Measurements from ENCODE around the gene MRAS. TPM values are rescaled to one million over a fixed set of nuclear protein-coding genes. Genes with fewer than 3 reads are reported as not detected.
"Not testable (repeated sequence)": the region's sequence is repeated elsewhere in the genome, so short reads cannot be mapped to it uniquely, and the experiment has no call there.

MRAS gene
- polyA plus RNA-seq, 12 donors = 33.5 to 90.9 (median 64.8) TPM; not detected in 1

DNA sequence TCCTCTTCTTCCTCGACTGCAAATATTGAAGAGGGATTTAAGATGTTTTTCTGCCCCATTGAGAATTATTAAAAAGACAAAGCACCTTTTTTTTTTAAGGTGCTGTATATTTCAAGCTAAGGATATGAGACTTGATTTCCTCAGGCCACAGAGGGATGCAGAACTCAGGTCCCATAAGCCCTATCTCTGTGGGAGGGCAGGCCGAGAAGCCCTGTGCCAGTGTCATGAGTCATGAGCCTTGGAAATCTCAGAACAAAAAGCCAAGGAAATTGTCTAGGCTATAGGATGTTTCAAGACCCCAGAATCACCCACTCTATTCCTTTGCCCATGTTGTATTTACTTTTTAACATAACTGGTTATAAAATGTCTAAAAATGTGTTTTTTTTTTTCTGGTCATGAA, 93.4 kb downstream of the MRAS start:
- no peak for DNase-seq

DNA sequence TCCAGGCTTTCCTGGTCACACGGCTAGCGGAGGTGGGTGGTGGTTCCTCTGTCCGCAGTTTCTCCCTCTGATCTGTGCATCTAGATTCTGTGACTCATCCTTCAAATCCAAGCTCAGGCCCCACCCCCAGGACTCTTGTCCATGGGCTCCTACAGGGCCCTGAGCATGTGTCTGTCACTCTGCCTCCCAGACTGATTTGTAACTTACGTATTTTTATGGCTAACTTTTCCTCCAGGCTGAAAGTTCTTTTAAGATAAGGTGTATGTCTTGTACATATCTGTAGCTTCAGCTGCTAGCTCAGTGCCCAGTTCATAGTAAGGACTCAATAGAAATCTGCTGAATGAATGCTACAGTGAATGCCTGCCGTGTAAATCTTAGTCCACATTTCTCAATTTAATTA, 94.1 kb downstream of the MRAS start:
- DNase-seq = no peak

DNA sequence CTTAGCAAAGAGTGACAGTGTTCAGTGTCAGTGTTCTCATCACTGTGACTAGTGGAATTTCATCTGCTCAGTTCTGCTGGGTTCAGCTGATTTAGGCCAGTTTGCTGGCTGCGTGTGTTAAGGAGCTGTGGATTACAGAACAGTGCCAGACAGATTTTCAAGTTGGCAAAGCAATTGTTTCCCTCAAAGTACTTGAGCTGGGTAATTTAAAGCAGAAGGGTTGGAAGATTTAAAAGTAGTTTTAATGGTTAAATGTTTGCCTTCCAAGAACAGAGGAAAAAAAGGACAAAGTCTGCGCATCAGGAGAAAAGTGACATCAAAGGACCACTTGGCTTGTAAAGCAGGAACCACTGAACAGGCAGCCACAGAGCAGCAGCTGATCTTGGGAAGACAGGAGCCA, 94.7 kb downstream of the MRAS start:
- no peak for DNase-seq

DNA sequence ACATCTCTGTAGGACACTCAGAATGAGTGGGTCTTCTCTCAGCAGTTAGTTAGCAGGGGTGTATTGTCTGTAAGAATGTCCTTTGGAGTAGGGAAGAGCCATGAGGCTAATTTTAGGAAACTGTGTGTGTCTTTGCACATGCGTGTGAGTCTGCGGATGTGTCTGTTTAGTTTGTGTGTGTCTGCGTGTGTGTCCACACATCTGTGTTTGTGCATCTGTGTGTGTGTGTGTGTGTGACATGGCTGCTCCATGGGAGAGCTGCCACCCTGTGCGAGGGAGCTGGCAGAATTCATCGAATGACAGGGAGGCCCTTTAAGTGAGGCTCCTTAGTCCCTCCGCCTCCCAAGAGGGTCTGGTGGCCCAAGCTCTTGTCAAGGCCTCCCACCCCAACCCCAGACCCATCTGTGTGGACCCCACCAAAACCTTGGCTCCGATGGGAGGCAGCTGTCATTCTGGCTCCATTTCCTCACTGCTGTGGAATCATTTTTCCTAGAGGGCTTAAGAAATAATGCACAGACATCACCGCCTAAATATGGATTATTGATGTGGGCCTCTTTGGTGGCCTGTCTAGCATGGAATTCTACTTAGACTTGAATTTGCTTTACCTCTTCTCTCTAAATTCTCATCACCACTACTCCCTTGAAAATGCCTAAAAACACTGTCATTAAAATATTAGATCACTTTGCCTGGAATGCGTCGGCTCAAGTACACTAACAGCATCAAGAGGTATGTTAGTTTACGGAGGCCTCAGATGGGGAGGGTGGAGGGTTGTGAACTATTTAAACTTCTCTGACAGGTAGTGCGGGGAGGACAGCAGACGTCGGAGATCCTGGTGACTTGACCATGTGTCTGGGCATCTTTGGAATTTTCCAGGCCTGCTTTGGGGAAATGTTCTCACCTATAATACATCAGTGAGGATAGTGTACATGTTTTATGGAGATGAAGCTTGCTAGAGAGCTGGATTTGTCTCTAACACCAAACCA, 95.4 kb downstream of the MRAS start:
- DNase-seq = peak; percentile 38

DNA sequence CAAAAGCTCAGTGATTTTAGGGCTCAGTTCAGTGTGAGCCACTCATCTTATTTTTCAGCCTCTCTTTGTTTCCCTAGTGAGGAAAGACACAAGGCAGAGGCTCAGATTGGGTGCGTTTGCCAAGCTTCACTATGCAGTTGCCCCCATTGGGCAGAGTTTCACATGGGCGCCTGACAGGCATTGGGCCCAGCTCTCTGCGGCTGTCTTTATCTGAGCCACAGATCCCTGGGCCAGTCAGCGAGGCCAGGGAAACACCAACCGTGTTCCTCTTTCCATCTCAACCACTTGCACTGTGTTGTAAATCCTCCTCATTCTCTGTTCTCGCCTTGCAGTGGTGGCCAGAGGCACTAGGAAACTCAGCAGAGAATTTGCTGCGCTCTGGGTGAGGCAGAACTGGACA, 96.9 kb downstream of the MRAS start:
- DNase-seq = no peak

DNA sequence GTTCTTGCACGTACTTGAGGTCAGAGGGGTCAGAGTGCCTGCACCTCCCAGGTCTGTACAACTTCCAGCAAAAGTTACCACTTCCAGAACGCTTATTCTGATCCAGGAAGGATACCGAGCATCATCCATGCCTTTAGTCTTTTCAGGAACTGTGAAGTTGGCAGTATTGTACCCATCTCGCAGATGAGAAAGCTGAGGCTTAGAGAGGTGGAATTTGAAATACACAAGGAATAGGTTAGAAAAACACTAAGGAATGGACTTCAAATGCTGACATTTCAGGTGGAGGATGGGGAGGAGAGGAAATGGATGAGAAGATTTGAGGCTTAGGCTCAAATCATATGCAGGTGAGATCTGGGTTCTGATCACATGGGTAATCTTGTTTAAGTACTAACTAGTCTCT, 97.3 kb downstream of the MRAS start:
- DNase-seq = no peak

DNA sequence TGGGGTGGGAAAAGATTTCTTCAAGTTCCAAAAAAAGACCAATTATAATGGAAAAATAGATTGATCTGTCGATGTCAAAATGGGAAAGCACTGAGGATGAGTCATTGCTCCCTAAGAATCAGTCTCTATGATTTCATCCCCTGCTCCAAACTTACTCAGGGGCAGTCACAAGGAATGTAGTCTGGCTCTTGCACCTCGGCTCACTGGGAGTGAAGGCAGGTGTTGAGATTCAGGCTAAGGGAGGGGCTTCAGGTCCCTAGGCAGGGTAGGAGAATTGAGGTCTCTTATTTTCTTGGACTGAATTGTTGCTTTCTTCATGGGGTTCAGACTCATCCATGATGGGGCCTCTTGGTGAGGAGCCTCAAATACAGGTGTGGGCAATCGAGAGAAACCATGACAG, 100.3 kb downstream of the MRAS start:
- no peak for DNase-seq

DNA sequence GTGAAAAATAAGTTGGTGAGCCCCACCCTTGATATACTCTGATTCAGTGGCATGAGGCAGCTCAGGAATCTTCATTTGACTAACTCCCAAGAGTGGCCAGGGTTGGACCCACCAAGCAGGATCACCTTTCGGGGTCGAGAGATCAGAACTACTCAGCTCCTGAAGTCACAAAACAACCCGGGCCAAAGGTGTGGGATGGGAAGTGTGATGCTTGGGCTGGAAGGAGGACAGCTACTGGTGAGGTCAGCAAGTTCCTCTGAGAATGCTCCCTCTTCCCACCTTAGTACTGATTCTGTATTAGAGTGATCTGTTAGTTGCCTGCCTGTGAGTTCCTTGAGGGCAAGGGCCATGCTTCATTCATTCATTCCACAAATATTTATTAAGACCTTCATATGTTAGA, 101.1 kb downstream of the MRAS start:
- no peak for DNase-seq

DNA sequence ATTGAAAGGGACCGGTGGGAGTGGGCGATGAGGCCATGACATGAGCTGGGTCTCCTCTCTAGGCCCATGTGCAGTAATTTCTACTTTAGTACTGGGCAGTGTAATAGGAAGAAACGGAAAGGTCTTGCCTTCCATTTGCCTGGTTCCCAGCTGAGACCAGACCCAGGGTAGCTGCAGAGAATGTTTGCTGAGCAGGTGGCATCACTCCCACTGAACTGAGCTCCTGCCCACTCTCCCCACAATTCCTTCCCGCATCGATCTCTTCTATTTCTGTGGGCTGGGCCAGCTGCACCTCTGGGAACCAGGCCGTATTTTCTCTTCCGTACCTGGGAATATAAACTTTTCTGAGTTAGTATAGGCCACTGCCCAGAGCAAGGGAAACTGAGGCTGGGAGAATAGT, 101.8 kb downstream of the MRAS start:
- DNase-seq = no peak

DNA sequence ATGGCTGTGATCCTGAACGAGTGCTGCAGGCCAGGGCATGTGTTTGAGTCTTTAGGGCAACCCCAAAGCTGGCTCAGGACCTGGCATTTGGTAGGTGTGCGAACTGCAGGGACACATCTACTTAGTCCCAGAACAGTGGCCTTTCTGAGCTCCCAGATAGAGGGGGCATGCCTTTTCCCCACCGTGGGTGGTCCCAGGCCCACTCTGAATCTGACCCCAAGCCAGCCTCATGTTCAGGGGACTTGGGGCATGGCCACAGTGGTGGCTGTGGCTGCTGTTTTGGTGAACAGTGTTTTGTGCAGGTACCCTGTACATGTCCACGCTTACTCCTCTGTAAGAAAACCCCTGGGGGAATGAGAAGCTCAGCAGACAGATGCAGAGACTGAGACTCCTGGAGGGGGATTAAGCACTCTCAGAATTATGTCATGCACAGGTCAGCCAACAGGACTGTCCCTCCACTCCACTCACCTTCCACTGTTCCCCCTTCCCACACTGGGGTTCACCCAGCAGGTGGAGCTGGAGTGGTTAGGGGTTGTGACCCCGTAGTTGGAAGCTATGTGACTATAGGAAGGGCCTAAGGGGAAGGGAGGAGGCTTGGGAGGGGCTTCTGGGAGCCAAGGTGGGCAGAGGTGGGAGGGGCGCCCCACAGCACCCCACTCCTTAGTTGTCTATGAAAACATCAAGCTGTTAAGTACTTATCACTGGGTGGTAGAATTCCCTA, 102.5 kb downstream of the MRAS start:
- DNase-seq = no peak

DNA sequence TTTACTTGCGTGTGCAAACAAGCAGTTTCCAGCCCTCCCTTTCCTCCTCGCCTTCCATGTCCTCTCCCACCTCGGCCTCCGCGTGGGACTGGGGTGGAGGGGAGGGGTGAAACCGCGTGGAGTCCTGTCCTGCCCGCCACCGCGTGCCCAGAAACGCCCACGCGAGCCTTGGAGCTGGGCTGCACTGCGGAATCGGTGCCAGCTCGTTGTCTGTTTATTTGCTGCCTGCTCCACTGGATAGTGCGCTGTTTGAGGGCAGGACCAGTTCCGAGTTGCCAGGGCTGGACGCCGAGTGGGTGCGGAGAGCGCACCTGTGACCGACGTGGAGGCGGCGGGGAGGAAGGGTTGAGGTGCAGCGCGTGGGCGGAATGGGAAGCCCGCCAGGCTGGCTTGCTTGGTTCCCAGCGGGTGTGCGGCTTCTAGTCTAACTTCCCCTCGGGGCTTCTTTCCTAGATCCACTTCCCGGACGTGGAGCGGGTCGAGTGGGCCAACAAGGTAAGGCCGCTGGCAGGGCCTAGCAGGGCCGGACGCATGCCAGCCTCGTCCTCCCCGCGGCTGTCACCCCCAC, 103.3 kb downstream of the MRAS start:
- DNase-seq = no peak

DNA sequence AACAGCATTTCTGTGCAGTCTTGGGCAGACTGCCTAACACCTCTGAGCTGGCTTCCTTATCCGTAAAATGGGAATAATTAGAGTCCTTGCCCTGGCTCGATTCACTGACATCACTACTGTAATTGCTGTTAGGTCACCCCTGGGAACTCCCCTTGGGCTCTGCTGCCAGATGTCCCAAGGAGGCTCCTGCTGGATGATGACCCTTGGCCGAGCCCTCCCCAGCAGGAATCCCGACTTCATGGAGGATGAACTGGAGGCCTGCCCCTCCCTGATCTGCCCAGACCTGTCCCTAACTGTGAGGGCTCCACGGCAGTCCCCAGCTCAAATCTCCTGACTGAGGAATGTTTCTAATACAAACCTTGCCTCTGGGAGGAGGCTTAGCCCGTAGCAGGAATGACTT, 104.1 kb downstream of the MRAS start:
- DNase-seq = no peak

DNA sequence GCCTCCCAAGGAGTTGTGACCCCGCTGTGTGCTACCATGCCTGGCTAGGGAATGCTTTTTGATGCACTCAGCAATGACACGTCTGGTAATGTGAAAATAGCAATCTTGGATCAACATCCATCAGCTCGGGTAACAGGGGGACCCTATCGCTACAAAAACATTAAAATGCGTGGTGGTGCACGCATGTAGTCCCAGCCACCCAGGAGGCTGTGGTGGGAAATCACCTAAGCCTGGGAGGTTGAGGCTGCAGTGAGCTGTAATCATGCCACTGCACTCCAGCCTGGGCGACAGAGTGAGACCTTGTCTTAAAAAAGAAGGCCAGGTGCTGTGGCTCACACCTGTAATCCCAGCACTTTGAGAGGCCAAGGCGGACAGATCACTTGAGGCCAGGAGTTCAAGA, 105.6 kb downstream of the MRAS start:
- DNase-seq = not testable (repeated sequence)

Other genes with a start within 250 kb of the MRAS start
- 10 to 100 TPM in 1 of 12 donors, 1 to 10 TPM in 9, not detected in 2; 4.7 to 11.6 (median 6.6) TPM for gene DZIP1L, start 233.0 kb upstream of the MRAS start, polyA plus RNA-seq (ENCODE audit: insufficient read length in 12 of 12)
- gene A4GNT, start 216.2 kb upstream of the MRAS start, polyA plus RNA-seq (ENCODE audit: insufficient read length in 12 of 12) = under 1 TPM in 7 of 12 donors, not detected in 5; 0.07 to 0.86 (median 0.16) TPM
- 10 to 100 TPM in 8 of 12 donors, 1 to 10 TPM in 3, not detected in 1; 8.9 to 22.0 (median 10.7) TPM for gene DBR1, start 173.7 kb upstream of the MRAS start, polyA plus RNA-seq (ENCODE audit: insufficient read length in 12 of 12)
- gene ARMC8, start 161.3 kb upstream of the MRAS start, polyA plus RNA-seq (ENCODE audit: insufficient read length in 12 of 12) = 10 to 100 TPM in 11 of 12 donors, not detected in 1; 34.2 to 52.7 (median 44.5) TPM
- gene NME9, start 18.7 kb upstream of the MRAS start, polyA plus RNA-seq (ENCODE audit: insufficient read length in 12 of 12) = 1 to 10 TPM in 5 of 12 donors, under 1 TPM in 5, not detected in 2; 0.27 to 2.2 (median 1.0) TPM
- 10 to 100 TPM in 11 of 12 donors, not detected in 1; 10.4 to 31.0 (median 19.5) TPM for gene ESYT3, start 86.0 kb downstream of the MRAS start, polyA plus RNA-seq (ENCODE audit: insufficient read length in 12 of 12)
- 10 to 100 TPM in 11 of 12 donors, not detected in 1; 15.4 to 53.4 (median 22.5) TPM for gene CEP70, start 245.7 kb downstream of the MRAS start, polyA plus RNA-seq (ENCODE audit: insufficient read length in 12 of 12)

Measured in muscle of arm (tissue), 12 donors.